ENCODE data around the gene INO80B. TPM values are rescaled to one million over a fixed set of nuclear protein-coding genes. Genes with fewer than 3 reads are reported as not detected.

Gene INO80B
- polyA plus RNA-seq, 2 donors: 33.4 to 44.9 TPM

DNA sequence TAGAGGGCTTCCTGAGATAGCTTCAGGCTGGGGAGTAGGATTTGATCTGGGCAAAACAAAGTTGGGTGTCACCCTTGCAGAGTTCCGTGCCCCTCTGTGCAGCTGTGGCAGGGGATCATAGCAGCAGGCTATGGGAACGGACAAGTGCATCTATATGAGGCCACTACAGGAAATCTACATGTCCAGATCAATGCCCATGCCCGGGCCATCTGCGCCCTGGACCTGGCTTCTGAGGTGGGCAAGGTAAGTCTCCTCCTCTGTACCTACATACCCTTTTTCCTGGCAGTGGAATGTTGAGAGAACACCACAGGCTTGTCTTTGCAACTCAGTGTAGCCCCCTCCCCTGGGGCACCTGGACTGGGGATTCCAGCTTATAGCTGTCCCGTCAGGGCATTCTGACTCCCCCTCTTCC, 29.9 kb upstream of the INO80B start:
- no peaks in the 10 kb centered on the region for H3K27me3 ChIP-seq (ENCODE audit: control insufficient read depth in 1 of 2, insufficient read depth in 2 of 2, low read length in 2 of 2)
- WGBS, 2 donors: 76 to 77% methylated on average over 5 of the region's 5 CpGs
- peaks cover 7 to 13% of the 10 kb centered on the region in 2 donors for H3K36me3 ChIP-seq (ENCODE audit: control insufficient read depth in 2 of 2, insufficient read depth in 2 of 2, low read length in 1 of 2)
- H3K27ac ChIP-seq (ENCODE audit: low read depth in 2 of 2, low read length in 1 of 2): peak overlapping the region in 1 of 2 donors; percentile 3
- no peaks in the 10 kb centered on the region for H3K9me3 ChIP-seq (ENCODE audit: control insufficient read depth in 2 of 2, insufficient read depth in 1 of 2, low read depth in 1 of 2, low read length in 1 of 2)
- H3K4me3 ChIP-seq (ENCODE audit: low read depth in 1 of 2, low read length in 2 of 2): no peak overlapping the region
- peaks cover 0 to 8% of the 10 kb centered on the region in 2 donors for H3K4me1 ChIP-seq (ENCODE audit: control insufficient read depth in 2 of 2, insufficient read depth in 2 of 2, low read length in 1 of 2)

DNA sequence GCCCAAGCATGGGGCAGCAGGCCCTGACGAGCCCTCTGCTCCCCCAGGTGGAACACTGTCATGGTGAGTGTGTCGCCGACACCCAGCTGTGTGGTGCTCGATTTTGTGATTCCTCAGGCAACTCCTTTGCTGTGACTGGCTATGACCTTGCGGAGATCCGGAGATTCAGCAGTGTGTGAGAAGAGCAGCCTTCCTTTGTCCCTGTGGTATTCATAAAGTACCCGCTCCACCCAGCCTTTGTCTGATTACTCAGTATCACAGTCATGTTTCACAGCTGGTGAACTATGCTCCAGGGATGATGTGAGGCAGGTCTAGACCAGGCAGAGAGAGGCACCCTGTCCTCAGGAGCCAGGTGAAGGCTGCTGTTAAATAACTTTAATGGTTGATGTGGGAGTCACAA, 29.4 kb upstream of the INO80B start:
- WGBS, 2 donors: 55 to 74% methylated on average over 7 of the region's 7 CpGs
- H3K36me3 ChIP-seq (ENCODE audit: control insufficient read depth in 2 of 2, insufficient read depth in 2 of 2, low read length in 1 of 2): peaks cover 7 to 13% of the 10 kb centered on the region in 2 donors
- peak overlapping the region in 1 of 2 donors; percentile 3 for H3K27ac ChIP-seq (ENCODE audit: low read depth in 2 of 2, low read length in 1 of 2)
- no peaks in the 10 kb centered on the region for H3K27me3 ChIP-seq (ENCODE audit: control insufficient read depth in 1 of 2, insufficient read depth in 2 of 2, low read length in 2 of 2)
- H3K4me3 ChIP-seq (ENCODE audit: low read depth in 1 of 2, low read length in 2 of 2): no peak overlapping the region
- H3K4me1 ChIP-seq (ENCODE audit: control insufficient read depth in 2 of 2, insufficient read depth in 2 of 2, low read length in 1 of 2): peaks cover 0 to 8% of the 10 kb centered on the region in 2 donors
- no peaks in the 10 kb centered on the region for H3K9me3 ChIP-seq (ENCODE audit: control insufficient read depth in 2 of 2, insufficient read depth in 1 of 2, low read depth in 1 of 2, low read length in 1 of 2)

DNA sequence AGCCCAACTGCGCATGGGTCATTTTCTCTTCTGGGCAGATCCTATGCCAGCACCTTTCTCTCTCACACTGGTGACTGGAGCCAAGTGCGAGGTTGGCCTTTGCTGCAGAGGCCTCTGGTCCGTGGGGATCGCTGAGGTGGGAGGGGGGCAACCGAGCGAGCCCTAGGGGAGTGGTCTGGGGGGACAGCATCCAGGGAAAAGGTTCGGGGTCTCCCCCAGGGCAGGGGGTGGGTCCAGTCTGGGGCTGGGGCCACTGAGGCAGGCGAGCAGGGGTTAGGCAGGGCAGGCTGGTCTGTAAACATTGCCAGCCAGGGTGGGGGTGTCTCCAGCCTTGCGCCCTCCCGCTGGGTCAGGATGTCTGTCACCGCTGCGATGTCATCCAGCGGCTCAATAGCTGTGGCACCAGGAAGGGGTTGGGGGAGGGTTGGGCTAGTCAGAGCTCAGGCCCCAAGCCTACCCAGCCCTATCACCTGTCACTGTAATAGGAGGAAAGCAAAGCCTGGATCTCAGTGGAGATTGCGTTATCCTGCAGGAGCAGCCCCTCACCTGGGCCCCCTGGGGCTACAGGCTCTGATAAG, 28.6 kb upstream of the INO80B start:
- Histone ChIP-seq H3K4me1 (ENCODE audit: control insufficient read depth in 2 of 2, insufficient read depth in 2 of 2, low read length in 1 of 2) (peaks cover 0 to 8% of the 10 kb centered on the region in 2 donors), H3K9me3 (ENCODE audit: control insufficient read depth in 2 of 2, insufficient read depth in 1 of 2, low read depth in 1 of 2, low read length in 1 of 2) (no peaks in the 10 kb centered on the region), H3K4me3 (ENCODE audit: low read depth in 1 of 2, low read length in 2 of 2) (no peak overlapping the region), H3K36me3 (ENCODE audit: control insufficient read depth in 2 of 2, insufficient read depth in 2 of 2, low read length in 1 of 2) (peaks cover 7 to 13% of the 10 kb centered on the region in 2 donors), H3K27ac (ENCODE audit: low read depth in 2 of 2, low read length in 1 of 2) (no peak overlapping the region), H3K27me3 (ENCODE audit: control insufficient read depth in 1 of 2, insufficient read depth in 2 of 2, low read length in 2 of 2) (no peaks in the 10 kb centered on the region)
- WGBS, 2 donors: 81 to 84% methylated on average over 14 of the region's 14 CpGs

DNA sequence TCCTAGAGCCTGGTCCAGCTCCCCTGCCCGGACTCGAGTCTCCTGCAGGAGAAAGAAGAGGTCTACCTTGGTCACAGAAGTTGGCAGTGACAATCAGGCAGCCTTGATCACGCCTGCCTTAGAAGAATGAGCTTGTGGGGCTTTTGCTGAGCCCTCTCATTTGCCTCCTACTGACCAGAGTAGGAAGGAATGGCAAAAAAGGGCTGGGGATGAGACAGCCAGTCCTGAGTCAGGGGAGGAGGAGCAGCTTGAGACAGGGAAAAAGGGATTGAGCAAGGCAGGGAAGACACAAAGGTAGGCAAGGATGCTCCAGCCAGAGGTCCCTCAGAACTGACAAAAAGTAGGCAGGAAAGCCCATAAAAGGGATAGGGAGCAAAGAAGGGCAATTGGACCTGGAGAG, 27.3 kb upstream of the INO80B start:
- WGBS, 2 donors: 78 to 82% methylated on average over 3 of the region's 3 CpGs
- Histone ChIP-seq H3K27ac (ENCODE audit: low read depth in 2 of 2, low read length in 1 of 2) (no peak overlapping the region), H3K36me3 (ENCODE audit: control insufficient read depth in 2 of 2, insufficient read depth in 2 of 2, low read length in 1 of 2) (peaks cover 10 to 16% of the 10 kb centered on the region in 2 donors), H3K4me3 (ENCODE audit: low read depth in 1 of 2, low read length in 2 of 2) (no peak overlapping the region), H3K4me1 (ENCODE audit: control insufficient read depth in 2 of 2, insufficient read depth in 2 of 2, low read length in 1 of 2) (no peaks in the 10 kb centered on the region), H3K9me3 (ENCODE audit: control insufficient read depth in 2 of 2, insufficient read depth in 1 of 2, low read depth in 1 of 2, low read length in 1 of 2) (no peaks in the 10 kb centered on the region), H3K27me3 (ENCODE audit: control insufficient read depth in 1 of 2, insufficient read depth in 2 of 2, low read length in 2 of 2) (no peaks in the 10 kb centered on the region)

DNA sequence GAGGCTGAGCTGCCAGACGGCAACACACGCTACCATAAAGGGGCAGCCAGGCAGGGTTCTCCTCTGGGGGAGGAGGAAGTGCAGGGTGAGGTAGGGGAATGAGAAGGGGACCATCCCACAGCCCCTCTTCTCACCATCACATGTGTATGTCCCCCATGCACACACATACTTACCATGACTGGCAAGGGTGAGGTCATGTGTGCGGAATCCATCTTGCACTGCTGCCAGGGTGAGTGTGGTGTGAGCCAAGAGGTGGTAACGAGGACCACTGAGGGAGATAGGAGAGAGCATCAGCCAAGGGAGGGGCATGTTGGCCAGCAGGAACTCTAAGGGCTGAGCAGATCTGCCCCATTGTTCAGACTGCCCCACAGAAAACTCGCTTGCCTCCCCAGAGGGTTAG, 26.2 kb upstream of the INO80B start:
- H3K27me3 ChIP-seq (ENCODE audit: control insufficient read depth in 1 of 2, insufficient read depth in 2 of 2, low read length in 2 of 2): no peaks in the 10 kb centered on the region
- no peak overlapping the region for H3K27ac ChIP-seq (ENCODE audit: low read depth in 2 of 2, low read length in 1 of 2)
- H3K36me3 ChIP-seq (ENCODE audit: control insufficient read depth in 2 of 2, insufficient read depth in 2 of 2, low read length in 1 of 2): peaks cover 10 to 16% of the 10 kb centered on the region in 2 donors
- no peaks in the 10 kb centered on the region for H3K9me3 ChIP-seq (ENCODE audit: control insufficient read depth in 2 of 2, insufficient read depth in 1 of 2, low read depth in 1 of 2, low read length in 1 of 2)
- 80 to 86% methylated on average over 5 of the region's 5 CpGs for WGBS, 2 donors
- no peaks in the 10 kb centered on the region for H3K4me1 ChIP-seq (ENCODE audit: control insufficient read depth in 2 of 2, insufficient read depth in 2 of 2, low read length in 1 of 2)
- no peak overlapping the region for H3K4me3 ChIP-seq (ENCODE audit: low read depth in 1 of 2, low read length in 2 of 2)

- Histone ChIP-seq H3K27ac (ENCODE audit: low read depth in 2 of 2, low read length in 1 of 2) (no peak overlapping the region), H3K4me1 (ENCODE audit: control insufficient read depth in 2 of 2, insufficient read depth in 2 of 2, low read length in 1 of 2) (no peaks in the 10 kb centered on the region), H3K9me3 (ENCODE audit: control insufficient read depth in 2 of 2, insufficient read depth in 1 of 2, low read depth in 1 of 2, low read length in 1 of 2) (no peaks in the 10 kb centered on the region), H3K36me3 (ENCODE audit: control insufficient read depth in 2 of 2, insufficient read depth in 2 of 2, low read length in 1 of 2) (peaks cover 10 to 16% of the 10 kb centered on the region in 2 donors), H3K4me3 (ENCODE audit: low read depth in 1 of 2, low read length in 2 of 2) (no peak overlapping the region), H3K27me3 (ENCODE audit: control insufficient read depth in 1 of 2, insufficient read depth in 2 of 2, low read length in 2 of 2) (no peaks in the 10 kb centered on the region)
- WGBS, 2 donors: 76 to 88% methylated on average over 18 of the region's 18 CpGs
Observed at GRCh38 chr2:74429487-74430451, 25.1 kb upstream of the INO80B start.

DNA sequence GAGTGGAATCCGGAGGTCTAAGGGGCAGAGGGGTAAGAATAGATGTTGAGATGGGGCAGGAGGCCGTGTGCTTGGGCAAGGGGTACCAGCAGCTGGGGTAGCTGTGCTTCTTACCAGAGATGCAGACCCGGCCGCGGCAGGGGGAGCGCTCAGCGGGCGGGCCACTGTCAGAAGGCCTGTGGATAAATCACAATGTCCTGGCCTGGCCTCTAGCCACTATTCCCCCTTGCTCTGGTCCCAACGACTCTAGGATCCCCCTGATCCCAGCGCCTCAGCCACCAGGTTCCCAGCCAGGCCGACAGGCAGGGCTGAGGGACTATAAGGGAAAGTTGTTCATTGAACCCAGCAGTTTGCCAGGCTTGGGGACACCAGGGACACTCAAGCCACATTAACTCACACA, 24.4 kb upstream of the INO80B start:
- WGBS, 2 donors: 85 to 90% methylated on average over 11 of the region's 11 CpGs
- Histone ChIP-seq H3K4me3 (ENCODE audit: low read depth in 1 of 2, low read length in 2 of 2) (no peak overlapping the region), H3K27ac (ENCODE audit: low read depth in 2 of 2, low read length in 1 of 2) (no peak overlapping the region), H3K9me3 (ENCODE audit: control insufficient read depth in 2 of 2, insufficient read depth in 1 of 2, low read depth in 1 of 2, low read length in 1 of 2) (no peaks in the 10 kb centered on the region), H3K4me1 (ENCODE audit: control insufficient read depth in 2 of 2, insufficient read depth in 2 of 2, low read length in 1 of 2) (no peaks in the 10 kb centered on the region), H3K27me3 (ENCODE audit: control insufficient read depth in 1 of 2, insufficient read depth in 2 of 2, low read length in 2 of 2) (no peaks in the 10 kb centered on the region), H3K36me3 (ENCODE audit: control insufficient read depth in 2 of 2, insufficient read depth in 2 of 2, low read length in 1 of 2) (peaks cover 10 to 16% of the 10 kb centered on the region in 2 donors)

- 81 to 82% methylated on average over 39 to 43 of the region's 43 CpGs for WGBS, 2 donors
- peaks cover 10 to 12% of the 10 kb centered on the region in 2 donors for H3K4me1 ChIP-seq (ENCODE audit: control insufficient read depth in 2 of 2, insufficient read depth in 2 of 2, low read length in 1 of 2)
- no peak overlapping the region for H3K4me3 ChIP-seq (ENCODE audit: low read depth in 1 of 2, low read length in 2 of 2)
- no peaks in the 10 kb centered on the region for H3K27me3 ChIP-seq (ENCODE audit: control insufficient read depth in 1 of 2, insufficient read depth in 2 of 2, low read length in 2 of 2)
- H3K9me3 ChIP-seq (ENCODE audit: control insufficient read depth in 2 of 2, insufficient read depth in 1 of 2, low read depth in 1 of 2, low read length in 1 of 2): no peaks in the 10 kb centered on the region
- no peak overlapping the region for H3K27ac ChIP-seq (ENCODE audit: low read depth in 2 of 2, low read length in 1 of 2)
- peaks cover 3 to 9% of the 10 kb centered on the region in 2 donors for H3K36me3 ChIP-seq (ENCODE audit: control insufficient read depth in 2 of 2, insufficient read depth in 2 of 2, low read length in 1 of 2)
Observed at GRCh38 chr2:74436111-74436805, 18.6 kb upstream of the INO80B start.

DNA sequence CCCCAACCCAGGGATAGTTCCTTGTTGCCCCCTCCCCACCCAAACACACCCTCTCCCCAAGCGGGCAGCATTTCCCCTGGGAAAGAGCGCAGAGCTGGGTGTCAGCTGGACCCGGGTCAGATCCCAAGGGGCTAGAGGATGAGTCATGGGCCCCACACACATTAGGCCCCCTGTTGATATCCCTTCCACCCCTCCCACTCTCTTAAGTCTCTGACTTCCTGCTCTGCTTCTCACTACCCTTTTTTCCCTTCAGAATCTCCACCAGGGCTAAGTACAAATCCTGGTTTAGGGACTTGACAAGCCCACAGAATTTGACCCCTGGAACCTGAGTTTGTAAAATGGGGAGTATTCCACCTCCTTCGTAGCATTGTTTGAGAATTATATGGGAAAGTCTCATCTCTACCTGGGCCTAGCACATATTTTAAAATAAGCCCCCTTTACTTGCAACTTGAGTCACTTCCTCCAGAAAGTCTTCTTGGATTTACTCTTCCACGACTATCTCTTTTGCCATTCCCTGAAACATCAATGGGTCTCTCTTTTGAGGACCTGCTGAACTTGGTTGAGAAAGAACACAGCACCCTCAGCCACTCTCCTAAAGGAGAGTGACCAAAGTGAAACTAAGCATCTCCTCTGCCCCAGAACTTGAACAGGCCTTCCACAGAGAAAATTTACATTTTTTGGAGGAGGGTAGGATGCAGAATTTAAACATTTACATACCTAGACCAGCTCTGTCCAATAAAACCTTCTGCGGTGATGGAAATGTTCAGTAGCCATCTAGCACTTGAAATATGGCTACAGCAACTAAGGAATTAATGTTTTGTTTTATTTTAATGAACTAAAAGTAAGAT, 17.8 kb upstream of the INO80B start:
- H3K27ac ChIP-seq (ENCODE audit: low read depth in 2 of 2, low read length in 1 of 2): no peak overlapping the region
- H3K4me1 ChIP-seq (ENCODE audit: control insufficient read depth in 2 of 2, insufficient read depth in 2 of 2, low read length in 1 of 2): peaks cover 10 to 12% of the 10 kb centered on the region in 2 donors
- H3K27me3 ChIP-seq (ENCODE audit: control insufficient read depth in 1 of 2, insufficient read depth in 2 of 2, low read length in 2 of 2): no peaks in the 10 kb centered on the region
- H3K36me3 ChIP-seq (ENCODE audit: control insufficient read depth in 2 of 2, insufficient read depth in 2 of 2, low read length in 1 of 2): peaks cover 0 to 9% of the 10 kb centered on the region in 2 donors
- no peak overlapping the region for H3K4me3 ChIP-seq (ENCODE audit: low read depth in 1 of 2, low read length in 2 of 2)
- WGBS, 2 donors: 77 to 81% methylated on average over 6 of the region's 6 CpGs
- no peaks in the 10 kb centered on the region for H3K9me3 ChIP-seq (ENCODE audit: control insufficient read depth in 2 of 2, insufficient read depth in 1 of 2, low read depth in 1 of 2, low read length in 1 of 2)
